Stimulated activated CD8-positive, alpha-beta memory T cell treated with anti-CD3 and anti-CD28 coated beads, Interleukin-12 subunit alpha, Interleukin-12 subunit beta, amount 100 ng/mL, for 24 hours (primary cell): ENCODE measurements around the gene MRTO4.

Experiments
- DNase-seq: peaks from one replicate; pipeline ENCODE4 v3.0.0-alpha.2; 2020; ENCODE audit errors: extremely low read depth

MRTO4 gene

DNA sequence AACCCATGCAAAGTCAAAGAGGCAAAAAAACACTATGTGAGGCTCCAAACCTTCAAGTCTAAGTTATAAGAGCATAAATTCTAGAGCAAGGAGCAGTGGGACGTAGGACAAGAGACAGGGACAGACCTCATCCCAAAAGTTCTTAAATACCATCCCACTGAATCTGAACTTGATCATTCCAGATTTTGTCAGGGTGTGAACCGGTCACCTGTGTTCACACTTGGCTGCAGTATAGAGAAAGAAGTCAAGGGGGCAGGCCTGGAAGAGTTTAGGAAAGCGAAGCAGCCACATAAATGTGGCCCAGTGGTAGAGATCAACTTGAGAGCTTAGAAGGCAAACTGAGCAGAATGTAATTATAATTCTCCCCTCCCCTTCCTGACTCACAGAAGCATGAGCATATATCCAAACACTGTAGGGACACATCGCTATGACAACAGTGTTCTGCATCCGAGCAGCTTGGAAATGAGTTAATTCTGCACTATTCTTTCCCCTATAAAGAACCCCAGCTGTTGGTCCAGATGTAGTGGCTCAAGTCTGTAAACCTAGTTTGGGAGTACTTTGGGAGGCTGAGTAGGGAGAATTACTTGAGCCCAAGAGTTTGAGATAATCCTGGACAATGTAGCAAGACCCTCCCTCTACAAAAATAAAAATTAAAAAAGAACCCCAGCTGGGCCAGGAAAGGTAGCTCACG, 57.7 kb downstream of the MRTO4 start:
- no peak for DNase-seq
